UCSD-AML1 (cell line): ENCODE results near the gene SOBP.

Source experiments
- DNase-seq: peaks from one replicate; lab custom pipeline; 2025; ENCODE audit not compliant: unreplicated experiment; lab: John Stamatoyannopoulos, UW

The SOBP gene

DNA sequence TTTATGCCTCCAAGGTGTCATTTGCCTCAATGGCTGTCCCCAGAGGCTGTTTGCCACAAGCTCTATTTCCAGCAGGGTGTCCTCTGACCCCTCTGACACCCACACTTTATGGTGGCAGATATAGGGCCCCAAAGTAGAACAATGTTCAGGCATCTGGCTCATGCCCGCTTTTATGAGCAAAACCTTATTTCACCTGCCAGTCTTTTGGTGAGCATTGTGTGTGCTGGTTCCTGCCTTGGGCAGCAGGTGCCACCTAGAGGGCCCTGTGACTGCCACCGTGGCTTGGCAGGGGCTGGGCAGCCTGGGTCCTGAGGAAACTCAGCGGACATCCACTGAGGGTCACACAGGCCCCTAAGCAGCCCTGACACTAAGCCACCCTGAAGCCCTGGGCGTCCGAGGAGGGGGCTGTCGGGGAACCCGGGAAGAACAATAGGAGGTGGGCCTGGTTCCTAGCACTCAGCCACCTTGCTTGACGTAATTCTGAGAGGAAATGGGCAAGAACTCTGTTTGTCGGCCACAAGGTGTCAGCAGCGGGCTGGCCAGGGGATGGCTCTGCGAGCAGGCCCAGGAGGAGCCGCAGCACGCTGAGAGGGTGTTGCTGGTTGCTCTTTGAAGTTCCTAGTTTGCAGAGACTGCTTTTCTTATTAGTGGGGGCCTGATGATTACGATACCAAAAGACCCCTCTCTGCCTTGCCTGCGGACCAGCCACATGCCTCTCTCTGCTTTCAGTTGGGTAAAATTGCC is 185.2 kb downstream of the SOBP start:
- DNase-seq: peak; percentile 77

- no peak for DNase-seq
Observed at GRCh38 chr6:107676042-107676441, 186.1 kb downstream of the SOBP start.

DNA sequence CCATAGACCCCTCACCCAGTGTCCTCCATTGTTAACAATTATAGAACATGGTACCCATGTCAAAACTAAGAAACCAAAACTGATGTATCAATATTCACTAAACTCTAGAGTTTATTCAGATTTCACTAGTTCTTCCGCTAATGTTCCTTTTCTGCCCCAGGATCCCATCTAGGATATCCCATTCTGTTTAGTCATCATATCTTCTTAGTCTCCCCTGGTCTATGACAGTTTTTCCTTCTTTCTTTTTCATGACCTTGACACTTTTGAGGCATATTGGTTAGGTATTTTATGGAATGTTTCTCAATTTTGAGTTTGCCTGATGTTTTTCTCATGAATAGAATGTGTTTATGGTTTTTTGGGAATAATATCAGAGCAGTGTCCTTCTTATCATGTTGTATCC is 187.5 kb downstream of the SOBP start:
- no peak for DNase-seq

DNA sequence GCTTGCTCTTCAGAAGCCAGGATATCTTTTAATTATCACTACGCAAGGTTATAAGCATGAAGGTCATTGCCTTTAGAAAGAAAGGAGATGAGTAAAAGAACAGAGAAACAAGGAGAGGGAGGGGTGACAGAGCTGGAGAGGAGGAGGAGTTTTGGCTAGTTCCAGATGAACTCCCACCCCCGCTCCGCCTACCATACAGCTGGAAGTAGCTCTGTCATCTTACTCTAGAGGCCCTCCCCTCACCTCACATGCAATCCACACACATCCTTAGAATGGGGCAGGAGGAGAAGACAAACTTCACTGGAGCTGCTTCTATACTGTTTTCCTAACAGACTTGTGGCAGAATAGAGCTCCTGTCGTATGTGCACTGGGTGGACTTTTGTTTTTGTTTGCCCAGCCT is 189.5 kb downstream of the SOBP start:
- DNase-seq: no peak

- DNase-seq: no peak
Observed at GRCh38 chr6:107682721-107683120, 192.8 kb downstream of the SOBP start.

DNA sequence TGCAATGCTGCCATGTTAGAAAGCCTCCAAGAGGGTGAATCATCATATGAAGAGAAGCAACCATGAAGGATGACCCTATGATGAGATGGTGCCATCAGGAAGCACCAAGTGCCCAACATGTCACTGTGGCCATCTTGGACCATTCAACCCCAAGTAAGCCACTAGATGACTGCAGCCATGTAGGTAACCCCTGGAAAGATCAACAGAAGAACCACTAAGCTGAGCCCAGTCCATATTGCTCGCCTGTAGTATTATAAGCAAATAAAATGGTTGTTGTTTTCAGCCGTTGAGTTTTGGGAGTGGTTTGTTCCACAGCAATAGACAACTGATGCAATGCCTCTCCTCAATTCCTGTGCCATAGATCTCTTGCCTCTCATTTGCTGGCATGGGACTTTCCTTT is 193.3 kb downstream of the SOBP start:
- DNase-seq: no peak

DNA sequence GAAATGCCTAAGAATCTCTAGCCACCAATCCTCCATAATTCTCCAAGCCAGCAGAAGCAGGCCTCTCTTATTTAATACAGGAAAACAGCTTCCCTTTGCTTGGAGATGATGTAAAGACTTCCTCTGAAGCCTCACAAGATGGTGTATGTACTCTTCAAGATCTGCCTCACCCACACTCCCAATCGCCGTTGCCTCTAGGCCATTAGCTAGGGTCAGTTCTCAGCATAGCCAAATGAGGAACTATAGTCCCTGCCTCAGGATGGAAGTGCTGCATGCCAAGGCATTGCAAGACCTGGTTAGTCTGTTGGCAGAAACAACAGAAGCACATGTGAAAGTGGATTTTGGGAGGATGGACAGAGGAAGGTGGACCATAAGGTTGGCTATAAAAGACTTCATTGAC is 195.1 kb downstream of the SOBP start:
- no peak for DNase-seq

GRCh38 chr6:107689190-107689589 is 199.3 kb downstream of the SOBP start:
- DNase-seq: no peak

DNA sequence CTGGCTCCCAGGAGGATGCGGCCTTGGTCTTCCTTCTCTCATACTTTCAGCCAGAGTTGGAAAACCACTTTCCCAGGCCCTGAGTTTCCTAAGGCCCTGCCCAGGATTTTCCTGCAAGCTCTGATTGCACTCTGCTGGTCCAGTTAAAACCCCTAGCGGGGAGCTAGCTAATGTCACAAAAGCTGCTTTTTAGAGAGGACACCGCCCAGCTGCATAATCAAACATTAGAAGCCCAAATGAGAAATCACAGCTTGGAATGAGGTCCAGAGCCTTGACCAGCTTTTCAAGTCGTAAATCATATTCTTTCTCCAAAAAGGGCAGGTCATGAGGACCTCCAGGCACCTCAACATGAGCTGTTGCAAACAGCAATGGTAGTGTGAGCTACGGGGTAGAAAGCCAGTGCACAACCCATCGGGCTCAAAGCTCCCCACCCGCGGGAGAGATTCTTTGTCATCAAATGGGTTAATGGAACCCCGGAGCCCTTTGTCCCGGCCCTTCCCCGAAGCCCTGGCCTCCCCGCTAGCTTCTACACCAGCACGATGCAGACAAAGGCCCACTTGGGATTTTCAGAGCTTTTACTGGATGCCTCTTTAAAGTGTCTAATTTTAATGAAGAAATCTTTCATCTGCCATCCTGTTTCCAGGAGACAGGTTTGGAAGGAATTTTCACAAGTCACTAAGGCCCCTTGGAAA is 200.2 kb downstream of the SOBP start:
- no peak for DNase-seq

DNA sequence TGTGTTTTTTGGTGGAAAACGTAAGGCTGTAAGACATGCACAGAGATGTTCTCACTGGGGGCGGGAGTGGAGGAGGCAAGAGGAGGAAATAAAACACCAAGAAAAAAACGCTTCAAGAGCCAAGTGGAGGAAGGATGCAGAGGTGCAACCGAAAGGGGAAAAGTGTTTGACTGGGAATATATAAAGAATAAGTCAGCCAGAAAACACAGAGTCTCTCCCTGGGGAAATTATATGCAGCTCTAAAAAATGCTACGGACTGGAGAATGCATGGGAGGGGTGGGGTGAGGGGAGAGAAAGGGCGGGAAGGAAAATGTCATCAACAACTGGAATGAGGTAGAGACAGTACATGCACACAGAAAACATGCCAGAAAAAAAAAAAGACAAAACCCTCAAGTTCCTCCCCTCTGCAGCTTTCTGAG is 200.7 kb downstream of the SOBP start:
- no peak for DNase-seq

DNA sequence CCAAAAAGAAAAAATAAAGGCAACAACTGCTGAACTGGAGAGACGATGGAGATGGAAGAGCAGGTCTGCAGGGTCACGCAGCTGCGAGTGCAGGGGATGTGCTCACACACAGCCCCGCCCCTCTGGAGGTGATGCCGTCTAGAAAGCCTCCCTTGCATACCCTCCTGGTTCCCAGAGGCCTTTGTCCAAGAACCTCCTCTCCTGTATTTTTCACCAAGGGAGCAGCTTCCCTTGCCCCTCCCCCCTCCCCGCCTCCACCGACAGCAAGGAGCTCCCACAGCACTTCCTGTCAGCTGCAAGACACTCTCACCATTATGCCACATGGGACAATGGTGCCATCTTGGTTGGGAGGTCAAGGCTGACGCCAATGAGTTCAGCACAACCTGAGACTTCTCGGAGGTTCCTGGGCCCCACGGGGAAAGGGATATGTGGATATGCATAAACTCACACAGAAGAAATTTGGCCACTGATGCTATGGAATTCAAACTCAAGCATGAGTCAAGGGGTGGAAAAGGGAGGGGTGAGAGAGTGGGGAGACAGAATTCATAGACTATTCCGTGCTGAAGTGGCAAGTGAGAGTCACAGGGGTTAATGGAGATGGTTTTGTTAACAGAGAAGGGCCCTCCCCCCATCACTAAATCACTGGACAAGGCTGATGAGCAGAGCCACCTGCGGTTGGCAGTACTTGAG is 201.3 kb downstream of the SOBP start:
- no peak for DNase-seq

DNA sequence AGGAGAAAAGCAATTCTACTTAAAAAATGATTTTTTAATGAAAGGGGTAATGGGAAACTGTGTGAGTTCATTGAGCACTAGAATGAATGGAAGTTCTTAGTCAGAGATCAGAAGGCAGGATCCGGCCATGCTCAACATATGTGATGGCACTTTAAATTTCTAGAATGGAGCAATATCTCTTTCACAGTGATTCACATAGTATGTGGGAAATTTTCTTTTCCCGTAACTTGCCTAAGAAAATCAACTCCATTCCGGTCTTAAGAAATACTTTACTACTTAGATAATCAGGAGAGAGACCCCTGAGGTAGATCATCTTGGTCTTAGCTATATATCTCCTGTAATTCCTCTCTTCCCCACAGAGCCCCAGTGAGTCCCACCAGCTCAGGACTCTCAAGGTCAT is 202.4 kb downstream of the SOBP start:
- no peak for DNase-seq

- no peak for DNase-seq
Observed at GRCh38 chr6:107695061-107695720, 205.3 kb downstream of the SOBP start.

GRCh38 chr6:107697682-107698081 is 207.8 kb downstream of the SOBP start:
- DNase-seq: no peak

DNA sequence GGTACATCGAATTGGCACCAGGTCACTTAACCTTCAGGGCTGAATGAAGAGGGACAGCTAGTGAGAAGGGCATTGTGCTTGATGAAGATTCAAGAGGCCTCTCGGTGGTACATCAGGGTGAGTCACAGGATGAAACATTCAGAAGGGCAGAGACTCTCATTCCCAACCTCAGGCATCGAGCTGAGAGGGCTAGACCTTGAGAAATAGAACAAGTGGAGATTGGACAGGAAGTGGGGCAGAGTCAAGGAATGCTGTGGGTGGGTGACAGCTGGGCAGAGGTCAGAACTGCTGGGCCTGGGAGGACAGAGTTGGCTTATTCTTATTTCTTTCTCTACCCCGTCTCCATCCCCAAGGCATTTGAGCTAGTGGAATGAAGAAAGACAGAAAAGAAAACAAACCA is 208.2 kb downstream of the SOBP start:
- no peak for DNase-seq

DNA sequence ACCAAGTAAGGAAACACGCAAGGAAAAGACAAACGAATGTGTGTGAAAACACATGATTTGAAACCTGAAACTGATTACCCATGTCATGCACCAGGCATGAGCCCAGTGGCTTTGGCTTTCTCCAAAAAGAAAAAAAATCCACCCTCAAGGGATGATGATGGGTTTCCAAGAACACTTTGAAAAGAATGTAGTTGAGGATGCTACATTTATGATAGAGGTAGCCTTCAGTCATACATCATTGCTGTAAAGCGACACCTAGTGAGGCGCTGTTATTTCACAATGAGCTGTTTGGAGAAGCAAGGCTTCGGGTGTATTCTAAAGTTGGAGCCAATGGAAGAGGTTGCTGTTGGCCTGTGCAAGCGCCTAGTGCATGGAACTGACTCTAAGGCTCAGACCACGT is 209.3 kb downstream of the SOBP start:
- DNase-seq: no peak

GRCh38 chr6:107699697-107700325 is 209.9 kb downstream of the SOBP start:
- DNase-seq: no peak

DNA sequence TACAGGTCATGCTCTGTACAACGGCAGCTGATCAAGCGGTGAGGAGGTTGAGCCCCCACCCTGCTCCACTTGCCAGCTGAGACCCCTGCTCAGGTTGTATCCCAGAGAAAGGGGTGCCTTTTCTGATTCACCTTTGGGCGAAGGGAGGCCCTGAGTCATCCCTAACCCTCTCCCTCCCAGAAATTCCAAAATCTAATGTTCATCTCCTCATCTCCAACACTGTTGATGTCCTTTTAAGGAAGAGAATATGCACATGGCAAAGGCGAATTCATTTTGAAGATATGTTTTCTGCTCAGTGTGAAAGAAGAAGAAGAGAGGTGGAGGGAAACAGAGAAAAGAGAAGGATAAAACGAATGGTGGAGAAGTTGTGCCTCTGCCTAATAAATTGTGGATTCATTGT is 213.7 kb downstream of the SOBP start:
- no peak for DNase-seq

DNA sequence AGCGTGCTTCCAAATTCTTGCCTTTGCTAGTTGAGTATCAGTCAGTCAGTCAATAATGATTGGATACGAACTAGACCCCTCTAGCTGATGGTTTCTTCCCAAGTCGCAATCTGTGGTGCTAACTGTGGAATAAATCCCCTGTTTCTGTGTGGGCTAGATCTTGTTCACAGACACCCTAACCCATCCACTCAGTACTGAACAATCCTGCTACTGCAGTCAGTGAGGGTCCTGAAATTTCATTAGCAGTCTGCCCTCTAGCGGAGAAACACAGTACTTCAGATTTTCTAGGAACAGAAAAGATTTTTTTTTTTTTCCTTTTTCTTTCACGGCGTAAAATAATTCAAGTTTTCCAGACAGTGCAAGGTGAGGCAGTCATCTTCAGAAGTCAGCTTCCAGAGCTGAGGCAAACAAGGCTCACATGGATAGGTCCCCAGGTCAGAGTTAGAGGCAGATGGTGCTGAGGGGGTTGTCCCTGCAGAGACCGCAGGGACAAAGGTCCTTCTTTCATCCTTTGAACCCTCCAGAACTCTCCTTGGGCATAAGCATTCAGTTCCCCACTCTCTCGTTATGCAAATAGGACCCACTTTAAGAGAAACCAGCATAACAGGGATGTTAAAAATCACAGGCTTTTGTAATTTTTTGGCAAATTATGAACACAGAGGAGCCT is 214.6 kb downstream of the SOBP start:
- DNase-seq: no peak

DNA sequence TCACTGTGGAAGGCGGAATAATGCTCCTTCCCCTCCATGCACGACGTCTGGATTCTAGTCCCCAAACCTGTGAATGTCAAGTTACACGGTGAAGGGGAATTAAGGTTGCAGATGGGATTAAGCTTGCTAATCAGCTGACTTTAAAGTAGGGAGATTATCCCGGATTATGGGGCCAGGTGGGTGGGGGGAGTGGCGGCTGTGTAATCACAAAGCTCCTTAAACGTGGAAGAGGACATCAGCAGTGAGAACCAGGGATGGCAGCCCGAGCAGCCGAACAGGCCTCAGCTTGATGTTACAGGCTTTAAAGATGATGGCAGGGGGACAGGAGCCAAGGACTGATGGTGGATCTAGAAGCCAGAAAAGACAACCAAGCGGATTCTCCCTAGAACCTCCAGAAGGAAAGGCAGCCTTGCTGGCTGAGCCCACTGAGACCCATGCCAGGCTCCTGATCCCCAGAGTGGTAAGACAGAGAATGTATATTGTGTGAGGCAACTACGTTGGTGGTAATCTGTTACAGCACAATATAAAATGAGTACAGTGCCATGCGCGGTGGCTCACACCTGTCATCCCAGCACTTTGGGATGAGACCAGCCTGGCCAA is 216.7 kb downstream of the SOBP start:
- no peak for DNase-seq
